Measurements from ENCODE around the gene RENBP.

DNA sequence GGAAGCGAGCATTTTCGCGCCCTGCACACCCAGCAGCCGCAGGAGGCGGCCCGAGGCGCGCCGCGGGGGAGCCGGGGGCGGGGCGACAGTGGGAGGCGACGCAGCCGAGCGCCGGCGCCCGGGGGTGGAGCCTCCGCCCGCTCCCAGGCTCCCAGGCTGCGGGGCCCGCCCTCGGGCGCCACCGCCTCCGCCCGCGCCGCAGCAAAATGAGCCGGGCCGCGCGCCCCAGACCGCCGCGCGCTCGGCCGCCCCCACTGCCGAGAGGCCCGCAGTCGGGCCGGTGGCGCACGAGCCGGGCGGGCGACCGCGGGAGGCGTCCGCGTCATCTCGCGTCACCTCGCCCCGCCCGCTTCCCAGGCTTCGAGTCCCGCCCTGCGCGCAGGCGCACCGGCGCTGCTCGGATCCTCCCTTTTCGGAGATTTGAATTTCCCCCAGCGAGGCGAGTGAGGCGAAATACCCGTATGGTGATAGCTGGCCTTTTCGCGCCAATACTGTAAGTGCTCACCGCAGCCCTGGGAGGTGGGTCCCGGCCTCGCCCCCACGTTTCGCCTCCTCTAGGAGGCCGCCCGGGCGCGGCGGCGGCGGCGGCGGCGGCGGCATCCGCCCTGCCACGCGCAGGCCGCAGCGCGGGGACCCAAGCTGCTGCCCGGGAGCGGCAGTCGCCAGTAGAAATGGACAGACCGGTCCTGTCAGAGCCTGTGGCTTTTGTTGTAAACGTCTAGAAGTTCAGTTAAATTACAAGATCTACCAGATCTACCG is 28.1 kb upstream of the RENBP start, which contains the start of gene TMEM187:
- TF ChIP-seq, protein P1, sequence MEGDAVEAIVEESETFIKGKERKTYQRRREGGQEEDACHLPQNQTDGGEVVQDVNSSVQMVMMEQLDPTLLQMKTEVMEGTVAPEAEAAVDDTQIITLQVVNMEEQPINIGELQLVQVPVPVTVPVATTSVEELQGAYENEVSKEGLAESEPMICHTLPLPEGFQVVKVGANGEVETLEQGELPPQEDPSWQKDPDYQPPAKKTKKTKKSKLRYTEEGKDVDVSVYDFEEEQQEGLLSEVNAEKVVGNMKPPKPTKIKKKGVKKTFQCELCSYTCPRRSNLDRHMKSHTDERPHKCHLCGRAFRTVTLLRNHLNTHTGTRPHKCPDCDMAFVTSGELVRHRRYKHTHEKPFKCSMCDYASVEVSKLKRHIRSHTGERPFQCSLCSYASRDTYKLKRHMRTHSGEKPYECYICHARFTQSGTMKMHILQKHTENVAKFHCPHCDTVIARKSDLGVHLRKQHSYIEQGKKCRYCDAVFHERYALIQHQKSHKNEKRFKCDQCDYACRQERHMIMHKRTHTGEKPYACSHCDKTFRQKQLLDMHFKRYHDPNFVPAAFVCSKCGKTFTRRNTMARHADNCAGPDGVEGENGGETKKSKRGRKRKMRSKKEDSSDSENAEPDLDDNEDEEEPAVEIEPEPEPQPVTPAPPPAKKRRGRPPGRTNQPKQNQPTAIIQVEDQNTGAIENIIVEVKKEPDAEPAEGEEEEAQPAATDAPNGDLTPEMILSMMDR (IDR thresholded peaks at IDR 0.05) = no peak
- TF ChIP-seq EP300 (IDR thresholded peaks at IDR 0.05; ENCODE audit: low read depth) (no peak), POLR2A (IDR thresholded peaks at IDR 0.05) (no peak)
